Measurements from ENCODE around the gene GPR52.

DNA sequence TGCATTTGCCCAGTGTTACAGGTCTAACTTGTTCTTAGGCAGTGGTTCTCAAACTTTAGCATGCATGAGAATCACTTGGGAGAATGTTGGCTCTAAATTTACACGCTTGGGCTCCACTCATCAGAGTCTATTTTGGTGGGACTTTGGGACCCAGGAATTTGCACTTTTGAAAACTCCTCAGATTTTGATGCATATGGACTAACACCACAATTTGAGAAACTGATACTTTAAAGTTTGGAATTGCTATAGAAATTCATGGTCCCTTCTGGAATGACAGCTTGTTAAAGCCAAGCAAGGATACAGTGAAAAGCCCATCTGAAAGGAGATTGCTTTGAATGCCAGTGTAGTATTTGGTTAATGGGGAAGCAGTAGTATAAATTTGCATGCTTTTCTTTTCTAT lies 31.5 kb downstream of the GPR52 start:
- TF ChIP-seq, protein P1, sequence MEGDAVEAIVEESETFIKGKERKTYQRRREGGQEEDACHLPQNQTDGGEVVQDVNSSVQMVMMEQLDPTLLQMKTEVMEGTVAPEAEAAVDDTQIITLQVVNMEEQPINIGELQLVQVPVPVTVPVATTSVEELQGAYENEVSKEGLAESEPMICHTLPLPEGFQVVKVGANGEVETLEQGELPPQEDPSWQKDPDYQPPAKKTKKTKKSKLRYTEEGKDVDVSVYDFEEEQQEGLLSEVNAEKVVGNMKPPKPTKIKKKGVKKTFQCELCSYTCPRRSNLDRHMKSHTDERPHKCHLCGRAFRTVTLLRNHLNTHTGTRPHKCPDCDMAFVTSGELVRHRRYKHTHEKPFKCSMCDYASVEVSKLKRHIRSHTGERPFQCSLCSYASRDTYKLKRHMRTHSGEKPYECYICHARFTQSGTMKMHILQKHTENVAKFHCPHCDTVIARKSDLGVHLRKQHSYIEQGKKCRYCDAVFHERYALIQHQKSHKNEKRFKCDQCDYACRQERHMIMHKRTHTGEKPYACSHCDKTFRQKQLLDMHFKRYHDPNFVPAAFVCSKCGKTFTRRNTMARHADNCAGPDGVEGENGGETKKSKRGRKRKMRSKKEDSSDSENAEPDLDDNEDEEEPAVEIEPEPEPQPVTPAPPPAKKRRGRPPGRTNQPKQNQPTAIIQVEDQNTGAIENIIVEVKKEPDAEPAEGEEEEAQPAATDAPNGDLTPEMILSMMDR (IDR thresholded peaks at IDR 0.05) = no peak
- TF ChIP-seq POLR2A (IDR thresholded peaks at IDR 0.05) = no peak
